GM21723 (cell line): ENCODE measurements around the gene FIG4.
"Not testable (repeated sequence)": the region's sequence is repeated elsewhere in the genome, so short reads cannot be mapped to it uniquely, and the experiment has no call there.

ENCODE experiments used
- ATAC-seq: cut with Tn5 transposase; IDR thresholded peaks from one replicate; pipeline ENCODE4 v1.9.1; 2021; ENCODE audit warnings: mild to moderate bottlenecking, moderate library complexity; ENCODE audit not compliant: unreplicated experiment

FIG4 gene

DNA sequence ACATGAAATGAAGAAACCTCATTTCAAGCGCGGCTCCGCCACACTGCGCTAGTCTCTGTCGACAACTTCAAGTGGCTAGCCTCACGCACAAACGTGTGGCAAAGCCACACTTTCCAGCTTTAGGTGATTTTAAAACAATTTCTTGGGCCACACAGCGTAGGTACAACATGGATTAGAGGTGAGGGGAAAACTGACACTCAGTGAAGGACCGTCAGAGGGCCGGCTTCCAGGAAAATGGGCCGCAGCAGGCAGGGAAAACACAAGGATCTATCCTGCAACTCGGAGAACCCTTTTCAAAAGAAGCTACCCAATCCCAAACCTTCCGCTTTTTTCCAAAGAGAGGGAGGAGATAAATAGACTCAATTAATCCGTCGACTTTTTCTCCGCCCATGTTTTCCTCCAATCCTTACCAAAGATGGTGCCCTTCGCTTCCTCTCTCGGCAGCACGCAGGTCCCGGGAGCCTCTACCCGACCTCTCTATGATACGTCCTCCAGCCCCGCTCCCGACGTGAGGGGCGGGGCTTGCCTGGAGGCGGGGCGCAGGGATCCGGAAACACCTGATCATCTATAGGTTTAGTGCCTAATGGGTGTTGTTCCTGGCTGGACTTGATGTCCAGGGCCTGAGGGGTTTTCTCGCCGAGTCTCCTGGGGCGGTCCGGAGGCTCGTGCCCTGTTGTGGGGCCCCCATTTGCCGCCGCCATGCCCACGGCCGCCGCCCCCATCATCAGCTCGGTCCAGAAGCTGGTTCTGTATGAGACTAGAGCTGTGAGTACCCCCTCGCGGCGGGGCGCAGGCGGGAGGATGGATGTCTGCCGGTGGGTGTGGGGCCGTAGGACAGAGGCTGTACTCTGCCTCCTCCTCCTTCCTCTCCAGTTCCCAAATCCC lies at the start of gene FIG4, which contains the start of gene AK9:
Gene FIG4 (plus strand): TSS at position 560 of the 885 bp plus-strand sequence. CDS start 140 bp downstream, at position 700.
Gene AK9 (minus strand): TSS at position 466 of the 885 bp plus-strand sequence. CDS start 15,457 bp downstream, outside the sequence.
- ATAC-seq, result peak; percentile 94

DNA sequence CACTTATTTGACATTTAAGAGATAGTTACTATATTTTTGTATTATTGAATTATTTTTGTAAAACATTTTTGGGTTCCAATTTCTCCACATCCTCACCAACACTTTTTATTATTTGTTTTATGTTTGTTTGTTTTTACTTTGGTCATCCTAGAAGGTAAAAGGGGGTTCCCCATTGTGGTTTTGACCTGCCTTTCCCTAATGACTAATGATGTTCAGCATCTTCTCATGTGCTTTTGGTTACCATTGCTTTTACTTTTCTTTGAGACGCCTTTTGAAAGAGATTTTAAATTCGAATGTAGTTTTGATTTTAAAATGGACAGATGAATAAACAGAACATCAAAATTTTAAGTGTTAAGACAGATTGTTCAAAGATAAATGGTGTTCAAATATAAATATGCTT lies 47.0 kb upstream of the FIG4 start:
- no peak for ATAC-seq

DNA sequence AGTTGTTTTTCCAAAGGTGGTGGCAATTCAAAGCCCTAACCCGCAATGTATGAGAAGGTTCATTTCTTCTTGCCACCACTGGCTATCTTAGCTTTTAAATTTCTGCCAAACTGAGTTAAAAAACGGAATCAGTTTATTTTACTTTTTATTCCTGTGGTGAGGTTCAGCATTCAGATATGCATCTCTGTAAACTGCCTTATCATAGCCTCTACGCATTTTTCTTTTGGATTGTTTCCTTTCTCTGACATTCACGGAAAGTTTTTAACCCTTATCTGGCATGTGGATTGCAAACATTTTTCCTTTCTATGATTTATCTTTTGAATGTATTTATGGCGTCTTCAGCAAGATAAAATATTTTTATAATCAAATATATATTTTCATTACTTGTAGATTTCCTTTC lies 37.8 kb upstream of the FIG4 start:
- no peak for ATAC-seq

DNA sequence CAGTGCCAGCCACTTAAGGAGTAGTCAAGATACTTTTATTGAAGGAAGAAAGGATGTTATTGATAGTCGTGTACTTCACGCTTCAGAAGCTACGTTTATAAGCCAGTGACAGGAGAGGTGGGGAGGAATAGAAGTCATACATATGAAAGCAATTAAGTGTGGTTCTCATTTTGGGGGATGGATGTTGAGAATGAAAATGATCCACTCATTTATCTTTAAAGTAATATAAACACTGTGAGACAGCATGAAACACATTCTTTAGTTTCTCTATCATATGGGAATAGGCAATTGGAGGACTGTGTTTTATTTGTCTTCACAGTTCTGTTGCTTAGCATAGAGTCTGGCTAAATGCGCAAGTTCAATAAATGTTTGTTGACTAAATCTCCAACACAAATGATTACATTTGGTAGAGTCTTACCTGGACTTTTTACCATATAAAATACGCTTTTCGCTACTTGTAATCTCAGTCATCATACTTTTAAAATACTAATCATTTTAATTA lies 35.3 kb upstream of the FIG4 start:
- no peak for ATAC-seq

DNA sequence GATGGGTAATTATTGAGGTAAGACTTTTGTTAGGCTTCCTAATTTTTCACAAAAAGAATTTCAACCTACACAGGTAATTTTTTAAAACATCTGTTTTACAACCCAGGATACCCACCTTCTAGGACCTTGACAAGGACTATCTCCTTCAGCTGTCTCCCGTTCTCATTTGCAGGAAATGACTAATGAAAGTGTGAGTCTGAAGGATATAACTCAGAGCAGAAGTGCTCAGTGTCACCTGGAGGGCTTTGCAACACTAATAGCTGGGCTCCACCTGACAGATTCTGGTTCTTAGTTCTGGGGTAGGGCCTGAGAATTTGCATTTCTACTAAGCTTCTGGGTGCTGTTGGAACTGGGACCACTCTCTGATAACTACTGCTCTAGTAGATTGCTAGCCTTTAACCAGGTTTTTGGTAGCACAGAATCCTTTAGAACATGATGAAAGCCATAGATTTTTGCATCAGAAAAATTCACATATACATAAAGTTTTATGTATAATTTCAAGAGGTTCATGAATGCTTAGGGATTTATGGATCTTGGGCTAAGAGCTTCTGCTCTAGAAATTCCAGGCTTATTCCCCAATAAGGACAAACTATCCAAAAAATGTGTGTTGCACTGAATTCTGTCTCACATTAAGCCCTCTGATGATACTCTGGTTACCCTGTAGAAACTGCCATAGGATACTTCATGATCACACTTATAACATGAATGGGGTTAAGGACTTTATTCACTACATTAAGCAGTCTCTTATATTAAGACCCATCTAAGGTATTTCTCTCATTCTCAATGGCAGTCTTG lies 30.4 kb upstream of the FIG4 start:
- ATAC-seq, result no peak

DNA sequence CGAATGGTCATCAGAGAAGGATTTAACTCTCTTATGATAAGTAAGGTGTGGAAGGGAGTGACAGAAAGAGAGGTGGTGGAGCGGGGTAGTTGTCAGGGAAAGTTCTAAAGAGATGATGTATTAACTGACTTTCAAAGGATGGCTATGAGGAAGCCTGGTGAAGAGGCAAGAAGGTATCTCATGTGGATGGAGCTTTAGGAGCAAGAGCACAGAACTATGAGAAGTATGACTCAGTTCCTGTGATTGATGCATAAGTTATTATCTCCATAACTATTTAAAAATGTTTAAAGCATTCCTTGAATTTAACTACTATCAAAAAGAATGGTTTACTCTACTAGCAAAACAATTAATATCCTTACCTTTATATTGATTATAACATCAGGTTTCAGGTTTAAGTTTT lies 28.9 kb upstream of the FIG4 start:
- ATAC-seq, result no peak

DNA sequence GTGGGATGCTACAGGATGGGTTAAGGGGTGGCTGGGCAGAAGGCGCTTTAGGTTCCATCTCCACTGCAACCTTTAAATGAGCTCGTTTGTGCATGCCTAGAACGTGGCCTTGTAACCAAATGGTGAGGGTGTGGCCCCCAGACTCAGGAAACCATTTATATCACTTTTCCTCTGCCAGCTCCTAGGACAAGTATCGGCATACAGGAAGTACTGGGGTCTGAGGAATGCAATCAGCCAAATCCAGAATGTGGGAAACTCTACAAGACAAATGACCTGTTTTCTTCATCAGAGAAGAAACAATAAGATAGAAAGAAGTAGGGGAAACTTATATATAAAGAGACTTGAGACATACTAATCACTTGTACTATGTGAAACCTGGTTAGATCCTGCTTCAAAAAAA lies 21.3 kb upstream of the FIG4 start:
- ATAC-seq, result no peak

DNA sequence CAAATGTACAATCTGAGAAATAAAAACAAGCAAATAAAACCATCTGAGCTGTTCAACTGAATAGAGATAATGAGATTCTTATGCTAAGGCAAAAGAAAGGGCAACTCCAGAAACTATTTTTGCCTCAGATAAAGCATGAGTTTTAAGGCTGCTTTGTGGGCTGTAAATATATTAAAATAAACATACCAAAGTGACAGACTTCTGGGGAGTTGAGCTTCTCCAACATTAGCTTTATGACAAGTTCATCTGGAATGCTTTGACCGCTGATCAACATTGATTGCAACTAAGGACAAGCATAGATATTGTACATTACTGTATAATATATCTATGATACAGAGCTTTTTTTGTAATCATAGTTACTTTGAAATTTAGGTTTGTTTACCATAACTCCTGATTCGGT lies 19.4 kb upstream of the FIG4 start:
- no peak for ATAC-seq

DNA sequence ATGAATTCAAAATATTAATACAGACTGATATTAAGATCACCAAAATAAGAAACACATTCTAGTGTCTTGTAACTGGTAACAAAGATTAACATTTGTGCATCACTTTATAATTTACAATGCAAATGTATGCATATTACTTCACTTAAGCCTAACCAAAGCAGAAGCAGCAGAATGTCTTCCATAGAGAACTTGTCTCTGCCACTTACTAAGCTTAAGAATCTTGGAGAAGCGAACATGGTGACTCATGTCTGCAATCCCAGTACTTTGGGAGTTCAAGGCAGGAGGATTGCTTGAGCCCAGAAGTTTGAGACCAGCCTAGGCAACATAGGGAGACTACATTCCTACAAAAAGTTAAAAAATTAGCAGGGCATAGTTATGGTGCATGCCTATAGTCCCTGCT lies 18.9 kb upstream of the FIG4 start:
- ATAC-seq, result no peak

DNA sequence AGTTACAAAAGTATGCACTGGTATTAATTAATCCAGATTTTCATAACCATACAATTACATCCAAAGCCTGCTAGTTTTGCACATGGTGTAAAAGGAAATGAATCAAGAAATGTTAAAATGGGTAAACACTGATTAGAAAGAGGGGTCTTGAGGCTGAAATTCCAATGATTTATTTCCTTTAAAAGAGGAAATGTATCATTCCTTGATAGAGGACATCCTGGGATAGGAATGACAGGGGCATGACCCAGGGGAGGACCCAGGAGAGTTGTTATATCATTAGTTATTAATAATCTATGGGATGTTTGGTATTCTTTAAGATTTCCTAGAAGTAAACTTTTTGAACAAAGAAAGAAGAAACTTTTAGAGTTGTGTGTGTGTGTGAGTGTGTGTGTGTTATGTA lies 18.3 kb upstream of the FIG4 start:
- ATAC-seq, result no peak

DNA sequence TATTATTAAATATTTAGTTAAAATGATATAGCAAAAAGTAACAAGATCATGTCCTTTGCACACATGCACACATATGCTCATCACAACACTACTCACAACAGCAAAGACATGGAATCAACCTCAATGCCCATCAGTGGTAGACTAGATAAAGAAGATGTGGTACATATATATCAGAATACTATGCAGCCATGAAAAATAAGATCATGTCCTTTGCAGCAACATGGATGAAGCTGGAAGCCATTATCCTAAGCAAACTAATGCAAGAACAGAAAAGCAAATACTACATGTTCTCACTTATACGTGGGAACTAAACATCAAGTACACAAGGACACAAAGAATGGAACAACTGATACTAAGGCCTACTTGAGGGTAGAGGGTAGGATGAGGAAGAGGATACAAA lies 14.4 kb upstream of the FIG4 start:
- ATAC-seq, result no peak

DNA sequence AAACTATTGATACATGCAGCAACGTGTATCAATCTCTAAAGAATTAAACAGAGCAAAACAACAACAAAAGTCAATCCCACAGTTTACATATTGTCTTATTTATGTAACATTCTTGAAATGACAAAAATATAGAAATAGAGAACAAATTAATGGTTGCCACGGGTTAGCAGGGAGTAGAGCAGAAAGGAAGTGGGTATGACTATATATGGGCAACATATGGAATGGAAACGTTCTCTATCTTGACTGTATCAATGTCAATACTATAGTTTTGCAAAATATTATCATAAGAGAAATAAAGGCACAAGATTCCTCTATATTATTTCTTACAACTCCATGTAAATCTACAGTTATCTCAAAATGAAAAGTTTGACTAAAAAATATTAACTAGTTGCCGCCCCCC lies 12.9 kb upstream of the FIG4 start:
- no peak for ATAC-seq

DNA sequence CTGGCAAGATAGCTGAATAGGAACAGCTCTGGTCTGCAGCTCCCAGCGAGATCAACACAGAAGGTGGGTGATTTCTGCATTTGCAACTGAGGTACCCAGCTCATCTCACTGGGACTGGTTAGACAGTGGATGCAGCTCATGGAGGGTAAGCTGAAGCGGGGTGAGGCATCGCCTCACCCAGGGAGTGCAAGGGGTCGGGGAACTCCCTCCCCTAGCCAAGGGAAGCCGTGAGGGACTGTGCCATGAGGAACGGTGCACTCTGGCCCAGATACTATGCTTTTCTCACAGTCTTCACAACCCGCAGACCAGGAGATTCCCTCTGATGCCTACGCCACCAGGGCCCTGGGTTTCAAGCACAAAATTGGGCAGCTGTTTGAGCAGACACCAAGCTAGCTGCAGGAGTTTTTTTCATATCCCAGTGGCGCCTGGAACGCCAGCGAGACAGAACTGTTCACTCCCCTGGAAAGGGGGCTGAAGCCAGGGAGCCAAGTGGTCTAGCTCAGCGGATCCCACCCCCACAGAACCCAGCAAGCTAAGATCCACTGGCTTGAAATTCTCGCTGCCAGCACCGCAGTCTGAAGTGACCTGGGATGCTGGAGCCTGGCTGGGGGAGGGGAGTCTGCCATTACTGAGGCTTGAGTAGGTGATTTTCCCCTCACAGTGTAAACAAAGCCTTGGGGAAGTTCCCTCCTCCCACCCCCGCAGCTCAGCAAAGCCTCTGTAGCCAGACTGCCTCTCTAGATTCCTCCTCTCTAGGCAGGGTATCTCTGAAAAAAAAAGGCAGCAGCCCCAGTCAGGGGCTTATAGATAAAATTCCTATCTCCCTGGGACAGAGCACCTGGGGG lies 12.2 kb upstream of the FIG4 start:
- not testable (repeated sequence) for ATAC-seq

DNA sequence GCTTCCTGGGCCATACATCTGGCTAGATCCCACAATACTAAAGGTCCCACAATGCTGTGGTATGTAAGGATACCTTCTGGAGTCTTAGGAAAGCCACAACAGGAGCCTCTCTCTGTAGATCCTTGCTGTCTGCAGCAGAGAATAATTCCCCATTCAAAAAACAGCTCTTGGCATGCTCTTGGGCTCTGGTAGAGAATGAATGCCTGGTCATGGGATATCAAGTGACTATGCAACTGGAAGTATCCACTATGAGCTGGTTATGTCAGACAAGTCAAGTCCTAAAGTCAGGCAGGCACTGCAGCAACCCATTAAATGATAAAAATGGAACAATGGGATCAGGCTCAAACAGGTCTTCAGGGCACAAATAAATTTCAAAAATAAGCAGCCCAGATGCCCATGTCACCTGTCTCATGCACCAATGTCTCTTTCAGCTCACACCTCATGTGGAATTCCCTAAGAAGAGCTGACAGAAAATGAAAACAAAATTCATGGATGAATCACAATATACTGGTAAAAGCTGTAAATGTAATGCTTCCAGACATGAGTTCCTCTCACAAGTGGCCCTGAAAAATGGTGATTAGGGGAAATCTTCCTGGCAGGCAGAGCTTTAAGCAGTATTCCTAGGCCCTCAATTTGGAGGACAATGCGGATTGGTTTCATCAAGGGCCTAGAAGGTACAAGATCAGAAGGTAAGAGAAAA lies 4.4 kb upstream of the FIG4 start:
- no peak for ATAC-seq

DNA sequence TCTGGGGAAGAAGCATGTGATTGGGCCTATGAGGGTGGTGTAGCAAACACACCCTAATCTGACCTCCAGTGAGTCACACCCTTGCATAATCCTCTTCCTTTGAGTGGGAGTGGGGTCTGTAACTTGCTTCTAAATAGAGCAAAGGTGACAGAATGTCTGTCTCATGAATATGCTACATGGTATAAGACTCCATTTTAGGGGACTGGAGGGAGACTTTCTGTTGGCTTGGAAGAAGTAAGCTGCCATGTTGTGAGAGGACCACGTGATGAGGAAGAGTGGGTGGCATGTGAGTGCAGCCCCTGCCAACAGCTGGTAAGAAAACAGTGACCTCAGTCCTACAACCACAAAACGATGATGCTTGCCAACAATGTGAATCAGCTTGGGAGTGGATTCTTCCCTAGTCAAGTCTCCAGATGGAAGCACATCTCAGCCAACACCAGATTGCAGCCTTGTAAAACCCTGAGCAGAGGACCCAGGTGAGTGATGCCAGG lies 3.8 kb upstream of the FIG4 start:
- no peak for ATAC-seq

DNA sequence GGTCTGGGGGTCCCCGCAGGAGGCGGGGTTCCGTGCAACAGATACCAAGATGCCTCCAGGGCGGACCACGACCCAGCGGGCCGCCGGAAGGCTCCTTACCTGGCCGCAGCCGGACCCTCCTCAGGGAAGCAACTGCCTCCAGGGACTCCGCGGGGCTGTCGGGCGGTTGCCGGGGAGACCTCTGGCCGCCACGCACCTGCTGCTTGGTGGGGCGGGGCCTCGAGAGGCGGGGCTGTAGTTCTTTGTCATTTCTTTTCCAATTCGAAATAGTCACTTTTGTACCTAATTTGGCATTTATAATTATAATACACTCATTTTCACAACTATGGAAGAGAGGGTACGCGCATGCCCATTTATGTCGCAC lies 741 bp upstream of the FIG4 start:
- ATAC-seq, result peak; percentile 40

DNA sequence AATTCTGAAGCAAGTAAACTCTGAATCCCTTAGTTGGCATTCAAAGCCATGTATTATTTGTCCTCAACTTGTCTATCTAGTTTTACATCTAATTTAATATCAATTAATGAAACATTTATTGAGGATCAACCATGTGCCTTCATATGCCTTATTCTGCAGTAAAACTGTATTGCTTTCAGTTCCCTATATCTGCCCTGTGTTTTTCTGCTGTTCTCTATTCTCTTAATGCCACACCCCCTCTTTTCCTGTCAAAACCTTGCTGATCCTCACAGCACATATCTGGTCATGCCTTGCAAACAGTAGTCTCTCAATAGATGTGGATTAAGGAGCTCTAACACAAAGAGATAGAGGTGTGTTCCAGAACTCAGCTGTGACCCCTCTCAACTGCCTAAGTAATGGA lies 2.0 kb downstream of the FIG4 start:
- ATAC-seq, result peak; percentile 41

DNA sequence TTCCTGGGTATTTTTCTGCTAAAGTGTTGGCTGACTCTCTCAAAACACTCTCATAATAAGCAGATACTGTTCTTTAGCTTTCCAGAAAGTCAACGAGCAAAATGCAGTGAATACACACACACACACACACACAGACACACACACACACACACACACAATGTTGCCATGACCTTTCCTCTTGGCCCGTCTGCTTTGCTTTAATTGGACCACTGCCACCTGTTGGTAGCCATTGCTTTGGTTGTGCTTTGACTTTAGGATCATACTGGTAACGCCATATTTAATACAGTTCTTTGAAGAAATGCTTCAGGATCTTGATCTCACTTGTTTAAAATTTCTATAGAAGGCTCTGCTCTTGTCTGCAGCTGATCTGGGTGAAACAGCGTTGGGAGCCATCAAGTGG lies 4.4 kb downstream of the FIG4 start:
- no peak for ATAC-seq

DNA sequence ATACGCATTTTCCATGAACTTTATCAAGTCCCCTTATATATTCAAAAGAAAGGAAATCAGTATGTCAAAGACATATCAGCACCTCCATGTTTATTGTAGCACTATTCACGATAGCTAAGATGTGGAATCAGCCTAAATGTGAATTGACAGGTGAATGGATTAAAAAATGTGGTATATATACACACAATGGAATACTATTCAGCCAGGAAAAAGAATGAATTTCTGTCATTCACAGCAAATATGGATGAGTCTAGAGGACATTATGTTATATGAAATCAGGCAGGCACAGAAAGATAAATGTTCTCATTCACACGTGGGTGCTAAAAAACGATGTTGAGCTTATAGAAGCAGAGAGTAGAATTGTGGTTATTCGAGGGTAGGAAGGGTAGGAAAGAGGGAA lies 5.3 kb downstream of the FIG4 start:
- no peak for ATAC-seq

DNA sequence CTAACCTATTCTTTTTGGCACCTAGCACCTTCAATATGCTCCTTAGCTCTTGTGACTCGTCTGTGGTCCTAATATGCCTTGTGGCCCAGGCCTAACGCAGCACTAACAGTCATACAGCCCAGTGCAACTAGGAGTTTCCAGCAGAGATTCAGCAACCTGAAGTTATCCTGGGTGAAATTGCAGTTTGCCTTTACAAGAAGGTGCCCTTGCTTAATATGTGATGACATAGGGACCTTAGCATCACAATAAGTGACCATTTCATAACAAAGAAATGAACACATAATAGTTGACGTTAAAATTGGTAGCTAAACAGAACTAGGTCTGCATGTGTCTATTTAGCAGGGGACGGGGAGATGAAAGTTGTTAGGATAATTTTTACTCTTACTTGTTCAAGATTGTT lies 10.1 kb downstream of the FIG4 start:
- ATAC-seq, result no peak
